GM18907 (cell line): ENCODE results near the gene KLC4.

Experiments used
- ATAC-seq: cut with Tn5 transposase; IDR thresholded peaks from one replicate; pipeline ENCODE4 v1.9.1; 2021; ENCODE audit warnings: mild to moderate bottlenecking, moderate library complexity; ENCODE audit not compliant: unreplicated experiment

The KLC4 gene

DNA sequence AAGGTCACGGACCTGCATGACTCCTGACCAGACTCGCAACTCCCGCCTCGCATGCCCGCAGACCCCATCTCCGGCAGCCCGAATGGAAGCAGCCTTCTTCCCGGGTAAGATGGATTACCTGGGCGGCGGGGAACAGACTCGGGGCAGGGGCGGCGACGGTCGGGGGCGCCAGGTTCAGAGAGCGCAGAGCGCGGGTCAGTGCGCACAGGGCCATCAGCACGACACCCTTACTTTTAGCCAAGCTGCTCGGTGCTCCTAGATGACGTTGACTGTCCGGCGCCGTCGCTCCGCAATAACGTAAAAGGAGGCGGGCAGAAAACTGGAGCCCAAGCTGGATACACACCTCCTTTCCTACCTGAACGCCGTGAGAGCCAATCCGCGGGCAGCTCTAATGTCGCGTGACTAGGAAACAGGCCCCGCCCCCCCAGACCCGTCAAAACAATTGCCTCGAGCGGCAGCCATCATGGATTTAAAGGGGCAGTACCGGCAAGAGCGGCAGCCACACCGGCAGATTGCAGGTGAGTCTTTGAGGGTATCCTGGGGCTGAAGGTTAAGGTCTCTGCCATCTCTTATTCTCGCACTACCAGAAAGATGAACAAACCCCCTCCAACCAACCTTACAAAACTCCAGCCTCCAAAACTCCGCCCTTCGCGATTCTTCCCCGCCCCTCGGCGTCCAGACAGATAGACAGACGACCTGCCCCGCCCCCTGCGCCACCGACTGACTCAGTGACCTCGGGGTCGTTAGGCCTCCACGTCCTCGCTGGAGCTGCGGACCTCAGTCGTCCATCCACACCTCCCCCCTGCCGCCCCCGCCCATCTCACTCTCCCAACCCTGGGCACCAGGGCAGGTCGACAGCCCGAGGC lies at the start of gene KLC4, which contains the start of gene MRPL2:
Gene KLC4, plus strand, starts transcription at position 464 of the 866 bp plus-strand sequence. CDS start 1,705 bp downstream, outside the sequence.
Gene MRPL2, minus strand, starts transcription at position 267 of the 866 bp plus-strand sequence. Its CDS starts 53 bp downstream, at position 214.
- peak; percentile 90 for ATAC-seq

DNA sequence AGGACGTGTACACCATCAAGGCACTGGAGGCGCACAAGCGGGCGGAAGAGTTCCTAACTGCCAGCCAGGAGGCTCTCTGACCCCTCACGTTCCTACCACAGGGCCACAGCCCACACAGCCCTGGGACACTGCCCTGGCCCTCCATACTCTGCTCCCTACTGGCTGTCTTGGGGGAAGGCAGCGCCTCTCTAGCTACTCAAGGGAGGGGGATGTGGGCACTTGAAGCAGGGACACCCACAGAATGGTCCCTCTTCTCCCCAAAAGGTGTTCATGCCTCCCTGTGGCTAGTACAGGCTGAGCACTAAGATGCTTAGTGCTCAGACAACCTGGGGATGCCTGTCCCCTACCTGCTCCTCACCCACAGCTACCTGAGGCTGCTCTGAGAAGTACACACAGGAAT lies 48.2 kb upstream of the KLC4 start:
- ATAC-seq, result no peak

DNA sequence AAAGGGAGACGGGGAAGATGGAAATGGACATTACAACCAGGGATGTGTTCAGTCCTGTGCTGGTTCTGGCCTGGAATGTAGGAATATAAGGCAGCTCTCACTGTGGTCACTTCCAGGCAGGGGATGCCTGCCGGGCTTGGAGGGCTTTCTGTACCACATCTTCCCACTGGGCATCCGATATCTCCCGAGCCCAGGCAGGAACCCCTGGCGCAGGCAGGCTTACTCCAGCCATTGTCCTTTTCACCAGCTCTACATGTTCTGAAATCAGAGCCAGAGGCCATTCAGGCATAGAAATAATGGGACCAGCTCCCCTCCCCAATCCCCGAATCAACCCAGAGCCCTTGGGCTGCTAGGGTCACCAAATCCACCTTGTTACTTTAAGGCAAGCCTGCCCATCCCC lies 47.1 kb upstream of the KLC4 start:
- no peak for ATAC-seq

- ATAC-seq, result peak; percentile 1
Measured at GRCh38 chr6:43013097-43013842, 46.2 kb upstream of the KLC4 start.

GRCh38 chr6:43013843-43014433 lies 45.5 kb upstream of the KLC4 start, which contains the start of the genes KLHDC3 and MEA1:
Gene KLHDC3, plus strand, starts transcription at chr6:43014249. Its CDS starts 2,944 bp downstream, at chr6:43017193.
Gene MEA1, minus strand, starts transcription at chr6:43013946. Its CDS starts 133 bp downstream, at chr6:43013813.
- ATAC-seq, result peak; percentile 90

DNA sequence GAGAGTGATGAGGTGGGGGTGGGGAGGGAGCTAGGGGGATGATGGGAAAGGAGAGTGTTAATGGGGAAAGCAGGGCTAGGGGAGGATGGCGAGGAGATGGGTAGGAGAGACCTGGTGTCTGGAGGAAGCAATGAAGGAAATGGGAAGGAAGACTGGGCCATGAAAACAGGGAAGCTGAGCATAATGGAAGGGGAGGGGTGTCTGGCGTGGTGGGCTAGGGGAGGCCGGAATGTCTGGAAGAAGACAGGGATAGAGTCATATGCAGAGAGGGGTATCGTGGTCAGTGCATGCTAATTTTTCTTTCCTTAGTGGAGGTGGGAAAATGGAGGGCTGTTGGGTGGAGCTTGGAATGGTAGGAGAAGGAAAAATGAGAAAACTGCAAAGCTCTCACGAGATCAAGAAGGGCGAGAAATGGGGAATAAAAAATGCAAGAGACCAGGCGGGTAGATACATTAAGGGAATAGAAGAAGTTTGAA lies 45.0 kb upstream of the KLC4 start:
- ATAC-seq, result no peak

DNA sequence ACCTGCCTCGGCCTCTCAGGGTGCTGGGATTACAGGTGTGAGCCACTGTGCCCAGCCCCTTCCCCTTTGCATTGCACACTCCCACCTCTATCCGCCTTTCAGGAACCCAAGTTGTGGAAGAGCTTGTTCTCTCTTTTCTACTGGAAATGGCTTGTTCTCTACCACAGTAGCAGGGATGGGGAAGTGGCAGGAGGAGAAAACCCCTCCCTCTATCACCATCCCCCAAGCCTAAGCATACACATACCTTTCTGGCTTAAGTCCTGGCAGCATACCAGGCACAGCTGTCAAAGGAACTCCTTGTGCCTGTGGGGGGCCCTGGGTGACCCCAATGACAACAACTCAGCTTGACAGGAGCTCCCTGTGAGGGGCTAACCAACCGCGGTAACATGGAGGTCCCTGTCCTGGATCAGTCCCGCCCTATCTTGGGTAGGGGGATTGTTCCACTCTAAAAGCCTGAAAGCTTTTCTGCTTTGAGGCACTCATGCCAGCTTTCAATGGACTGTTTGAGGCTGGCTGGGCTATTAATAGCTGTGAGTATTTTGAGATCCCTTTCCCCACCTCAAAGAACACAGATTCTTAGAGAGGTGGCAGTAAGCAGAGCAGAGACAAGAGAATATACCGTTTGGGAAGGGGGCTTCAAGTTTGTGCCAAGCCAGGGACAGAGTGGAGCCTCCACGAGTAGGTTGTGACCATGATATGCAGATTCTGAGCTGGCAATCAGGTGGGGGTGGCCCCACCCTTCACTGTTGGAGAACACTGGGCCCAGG lies 43.1 kb upstream of the KLC4 start:
- no peak for ATAC-seq

- no peak for ATAC-seq
Measured at GRCh38 chr6:43016943-43017334, 42.5 kb upstream of the KLC4 start.

DNA sequence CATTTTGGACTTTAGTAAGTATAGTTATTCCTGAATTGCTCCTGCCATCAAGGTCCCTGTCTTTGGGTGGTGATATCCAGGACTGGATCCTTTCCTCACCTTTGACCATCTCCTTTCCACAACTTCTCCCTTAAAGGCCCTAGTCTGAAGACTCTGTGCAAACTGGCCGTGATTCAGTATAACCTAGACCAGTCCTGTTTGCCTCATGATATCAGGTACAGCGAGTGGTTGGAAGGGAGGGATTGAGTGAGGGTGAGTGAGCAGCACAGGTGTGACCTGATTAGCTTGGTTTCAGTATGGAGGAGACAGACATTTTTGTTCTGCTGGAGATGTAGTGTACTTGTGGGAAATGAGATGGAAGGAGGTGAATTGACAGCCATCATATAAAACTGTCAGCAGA lies 40.3 kb upstream of the KLC4 start:
- no peak for ATAC-seq

- no peak for ATAC-seq
Measured at GRCh38 chr6:43020052-43020705, 39.3 kb upstream of the KLC4 start.

GRCh38 chr6:43020847-43021246 lies 38.6 kb upstream of the KLC4 start:
- no peak for ATAC-seq

DNA sequence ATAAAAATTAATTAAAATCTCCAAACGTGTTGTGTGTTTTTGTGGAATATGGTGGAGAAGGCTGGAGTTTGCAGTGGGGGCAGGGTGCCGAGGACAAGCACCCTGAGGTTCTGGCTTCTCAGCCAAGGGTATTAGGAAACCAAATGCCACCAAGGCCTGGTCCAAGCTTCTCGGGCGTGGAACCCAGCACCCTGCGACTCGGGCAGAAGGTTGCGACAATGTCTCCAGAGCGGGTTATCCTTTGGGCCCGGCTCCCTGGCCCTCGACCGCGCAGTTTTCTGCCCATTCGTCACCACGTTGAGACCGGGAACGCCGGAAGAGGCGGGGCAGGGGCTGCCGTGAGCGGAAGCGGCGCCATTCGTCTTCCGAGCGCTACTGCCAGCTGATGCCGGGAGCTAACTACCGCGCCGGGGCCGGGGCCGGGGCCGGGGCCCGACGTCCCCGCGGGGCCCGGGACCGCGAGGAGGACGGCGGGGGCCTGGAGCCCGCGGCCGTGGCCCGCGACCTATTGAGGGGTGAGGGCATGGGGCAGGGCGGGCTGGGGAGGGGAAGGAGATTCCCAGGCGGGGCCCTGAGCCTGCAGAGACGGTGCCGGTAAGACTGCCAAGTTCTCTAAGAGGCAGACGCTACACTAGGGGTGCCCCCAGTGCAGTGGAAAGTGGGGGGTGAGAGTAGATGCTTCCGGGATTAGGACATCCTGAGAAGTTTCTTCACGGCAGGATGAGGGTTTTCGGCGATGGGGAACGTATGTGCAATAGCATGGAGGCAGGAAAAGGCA lies 38.0 kb upstream of the KLC4 start, which contains the start of gene RRP36:
Gene RRP36, plus strand, starts transcription at position 354 of the 778 bp plus-strand sequence. Its CDS starts 32 bp downstream, at position 386.
- ATAC-seq, result peak; percentile 73

GRCh38 chr6:43024436-43024835 lies 35.0 kb upstream of the KLC4 start:
- ATAC-seq, result no peak

- ATAC-seq, result no peak
Measured at GRCh38 chr6:43026365-43026764, 33.1 kb upstream of the KLC4 start.

GRCh38 chr6:43029120-43029519 lies 30.3 kb upstream of the KLC4 start:
- ATAC-seq, result no peak

DNA sequence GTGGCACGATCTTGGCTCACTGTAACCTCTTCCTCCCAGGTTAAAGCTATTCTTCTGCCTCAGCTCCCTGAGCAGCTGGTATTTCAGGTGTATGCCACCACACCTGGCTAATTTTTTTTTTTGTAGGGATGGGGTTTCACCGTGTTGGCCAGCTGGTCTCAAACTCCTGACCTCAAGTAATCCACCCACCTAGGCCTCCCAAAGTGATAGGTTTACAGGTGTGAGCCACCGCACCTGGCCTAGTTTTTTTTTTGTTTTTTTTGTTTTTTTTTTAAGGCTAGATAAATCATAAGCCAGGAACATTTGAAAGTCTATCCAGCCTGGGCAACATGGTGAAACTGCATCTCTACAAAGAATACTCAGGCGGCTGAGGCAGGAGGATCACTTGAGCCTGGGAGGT lies 27.1 kb upstream of the KLC4 start:
- ATAC-seq, result no peak

GRCh38 chr6:43033496-43034189 lies 25.8 kb upstream of the KLC4 start:
- no peak for ATAC-seq

DNA sequence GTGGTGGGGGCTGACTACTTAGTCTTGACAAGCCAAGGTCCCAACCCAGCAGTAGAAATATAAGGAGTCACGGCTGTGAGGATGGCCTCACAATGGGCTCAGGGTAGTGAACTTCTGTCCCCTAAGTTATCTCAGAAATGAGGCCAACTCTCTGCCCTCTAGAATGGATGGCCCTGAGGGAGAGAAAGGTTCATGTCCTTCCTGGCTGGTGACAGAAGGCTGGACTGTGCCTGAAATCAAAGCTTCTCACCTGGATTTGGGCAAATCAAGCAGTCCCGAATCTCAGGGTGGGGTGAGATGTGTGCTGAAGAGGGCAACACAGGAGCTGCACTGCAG lies 25.3 kb upstream of the KLC4 start:
- no peak for ATAC-seq
